ENCODE results near the gene PRKCQ. TPM values are rescaled to one million over a fixed set of nuclear protein-coding genes. Genes with fewer than 3 reads are reported as not detected.

The PRKCQ gene
- total and polyA plus RNA-seq, 2 of the 13 experiments (the other 11 are each of a cell fraction or from before 2014, with no cell fraction given): 0.13 to 0.35 TPM

GRCh38 chr10:6525599-6526165, 54.4 kb downstream of the PRKCQ start:
- intact Hi-C loops (cut with micrococcal nuclease; ENCODE audit: unreplicated experiment): no loop called here
- no peak for FAIRE-seq
- no peaks in the 10 kb centered on the region for H4K20me1 ChIP-seq (ENCODE audit: insufficient read depth, low read length)
- in situ Hi-C loops (cut with HindIII; ENCODE audit: extremely low pct_ligation_motif_present, low pct_unique_long_range_greater_than_20kb): no loop called here
- ChIA-PET POLR2A (no interaction called here), CTCF (ENCODE audit: low intra/inter-chr PET ratio, low total read pairs) (no interaction called here)
- no peak for DNase-seq (ENCODE audit: low spot score)
- no peak overlapping the region for H2AFZ ChIP-seq (ENCODE audit: low read length)
- no peak overlapping the region for H3K4me2 ChIP-seq (ENCODE audit: low read depth, low read length)
- no peaks in the 10 kb centered on the region for H3K36me3 ChIP-seq (replicated peaks in 1 of 2; ENCODE audit: control insufficient read depth in 1 of 2, insufficient read depth in 2 of 2, low read length in 2 of 2)
- no peak for ATAC-seq
- H3K27me3 ChIP-seq (ENCODE audit: control insufficient read depth in 1 of 2, insufficient read depth in 2 of 2, low read length in 2 of 2): peaks cover 0 to 5% of the 10 kb centered on the region in 2 experiments; a peak in 2 of 5 replicates
- no TSS peak for BruUV-seq (replicated peaks)
- TF ChIP-seq ZNF230 (CRISPR knock-in tag; IDR thresholded peaks at IDR 0.05) (no peak), NFYB (CRISPR knock-in tag; IDR thresholded peaks at IDR 0.05) (no peak), PRMT3 (CRISPR knock-in tag; IDR thresholded peaks at IDR 0.05; ENCODE audit: borderline replicate concordance, low read depth) (no peak), ZNF740 (CRISPR knock-in tag; IDR thresholded peaks at IDR 0.05) (no peak), ZNF138 (CRISPR knock-in tag; IDR thresholded peaks at IDR 0.05; ENCODE audit: low read depth) (no peak), NFIC (IDR thresholded peaks at IDR 0.05; ENCODE audit: low read length) (no peak), ZNF350 (CRISPR knock-in tag; IDR thresholded peaks at IDR 0.05; ENCODE audit: borderline replicate concordance, low read depth) (no peak), NFRKB (IDR thresholded peaks at IDR 0.05) (no peak), MTF1 (CRISPR knock-in tag; IDR thresholded peaks at IDR 0.05) (no peak), HOMEZ (CRISPR knock-in tag; IDR thresholded peaks at IDR 0.05; ENCODE audit: low read depth) (no peak)
- H3K9ac ChIP-seq (ENCODE audit: insufficient read depth, low read depth, low read length): no peak overlapping the region
- H3K9me3 ChIP-seq (ENCODE audit: low read length): no peaks in the 10 kb centered on the region
- H3K4me1 ChIP-seq (ENCODE audit: insufficient read depth, low read length): no peaks in the 10 kb centered on the region
- H3K79me2 ChIP-seq (ENCODE audit: insufficient read depth, low read length): no peaks in the 10 kb centered on the region
- 2% methylated on average over 4 of the region's 4 CpGs for WGBS (ENCODE audit: low lambda C conversion rate)
- no peak overlapping the region for H3K27ac ChIP-seq (ENCODE audit: extremely low read length, insufficient read depth, low read length)
- H3K4me3 ChIP-seq (replicated peaks in 1 of 3; ENCODE audit: insufficient read depth in 1 of 3, low read depth in 2 of 3, low read length in 3 of 3): no peak overlapping the region

All from HepG2 (cell line).